ENCODE results near the gene FOXP3. TPM values are rescaled to one million over a fixed set of nuclear protein-coding genes. Genes with fewer than 3 reads are reported as not detected.
"Not testable (repeated sequence)": the region's sequence is repeated elsewhere in the genome, so short reads cannot be mapped to it uniquely, and the experiment has no call there.

Gene FOXP3
- total RNA-seq, 1 experiment from 2014 or later, result 0.42 TPM

GRCh38 chrX:49300703-49301102 lies 36.2 kb upstream of the FOXP3 start (continued):
- TF ChIP-seq AFF4 (CRISPR knock-in tag; IDR thresholded peaks at IDR 0.05; ENCODE audit: borderline replicate concordance) (no peak), SMAD4 (CRISPR knock-in tag; IDR thresholded peaks at IDR 0.05) (no peak), RELA (CRISPR knock-in tag; IDR thresholded peaks at IDR 0.05; ENCODE audit: borderline replicate concordance) (no peak), E2F4 (CRISPR knock-in tag; IDR thresholded peaks at IDR 0.05; ENCODE audit: borderline replicate concordance, low read depth) (no peak), FOXP4 (CRISPR knock-in tag; IDR thresholded peaks at IDR 0.05) (no peak), ATF3 (CRISPR knock-in tag; conservative IDR thresholded peaks at IDR 0.05) (no peak), PRDM15 (CRISPR knock-in tag; IDR thresholded peaks at IDR 0.05) (no peak), TCF7 (CRISPR knock-in tag; IDR thresholded peaks at IDR 0.05; ENCODE audit: low read depth) (no peak), NR2C2 (CRISPR knock-in tag; IDR thresholded peaks at IDR 0.05) (no peak), GABPB1 (CRISPR knock-in tag; IDR thresholded peaks at IDR 0.05) (no peak), EMX1 (CRISPR knock-in tag; IDR thresholded peaks at IDR 0.05) (no peak), MAX (CRISPR knock-in tag; IDR thresholded peaks at IDR 0.05) (no peak), MYBL2 (CRISPR knock-in tag; IDR thresholded peaks at IDR 0.05) (no peak), ATF1 (CRISPR knock-in tag; IDR thresholded peaks at IDR 0.05) (no peak)

GRCh38 chrX:49299293-49299692 lies 34.8 kb upstream of the FOXP3 start:
- H3K27ac Mint-ChIP-seq; ATAC-seq; H3K4me1 Mint-ChIP-seq; DNase-seq (ENCODE audit: low spot score); CTCF ChIA-PET; H3K9me3 Mint-ChIP-seq; H3K4me3 Mint-ChIP-seq; H3K27me3 Mint-ChIP-seq (ENCODE audit: low read depth); H3K36me3 Mint-ChIP-seq: not testable (repeated sequence)
- POLR2A ChIA-PET, result interaction anchor here (0.9 kb wide), 1 partner anchor 10 kb away, joined by 3 read pairs; no protein-coding TSS in a partner anchor

Measured in WTC11 (cell line).